Hepatocyte (in vitro differentiated cells): ENCODE results near the gene IDH1.

Experiments
- CTCF ChIP-seq: fragments of 200-600 bp; sonication (generic); IDR thresholded peaks from 2 replicates; pipeline ENCODE4 v1.5.1; 2016; ENCODE audit warnings: antibody characterized with exemption, mild to moderate bottlenecking; ENCODE audit not compliant: poor library complexity
- EZH2 ChIP-seq: fragments of 200-600 bp; sonication (generic); IDR thresholded peaks from 2 replicates; pipeline ENCODE4 v1.6.1; 2016; ENCODE audit warnings: antibody characterized with exemption, mild to moderate bottlenecking, borderline replicate concordance

DNA sequence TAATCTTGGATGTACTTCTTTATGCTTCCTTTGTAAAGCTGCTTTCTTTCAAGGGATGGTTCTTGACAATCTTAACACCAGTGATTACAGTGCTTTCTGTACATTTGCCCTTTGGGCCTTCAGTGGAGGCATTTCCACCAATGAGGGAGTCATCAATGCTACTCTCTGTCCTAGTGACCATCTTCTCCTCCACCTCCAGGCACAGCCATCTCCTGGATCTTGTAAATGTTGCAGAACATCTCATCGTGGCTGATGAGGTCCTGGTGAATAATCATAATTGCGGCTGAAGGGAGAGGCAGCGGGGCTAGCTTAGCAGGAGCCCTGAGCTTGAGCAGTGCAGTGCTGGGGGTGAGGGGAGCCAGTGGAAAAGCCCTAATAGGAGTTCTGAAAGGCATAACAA lies 32.5 kb downstream of the IDH1 start:
- TF ChIP-seq CTCF = no peak
- TF ChIP-seq EZH2 = no peak
